HG03575 (cell line): ENCODE data around the gene CCNE1.
A peak's percentile ranks its signal among the peaks of the same experiment; 100 is the strongest.
"Not testable (repeated sequence)": the region's sequence is repeated elsewhere in the genome, so short reads cannot be mapped to it uniquely, and the experiment has no call there.

Source experiments
- ATAC-seq: cut with Tn5 transposase; IDR thresholded peaks from one replicate; pipeline ENCODE4 v1.9.1; 2021; ENCODE audit not compliant: unreplicated experiment, insufficient number of reproducible peaks, low FRiP score; ENCODE audit errors: extremely low read depth

Gene CCNE1

DNA sequence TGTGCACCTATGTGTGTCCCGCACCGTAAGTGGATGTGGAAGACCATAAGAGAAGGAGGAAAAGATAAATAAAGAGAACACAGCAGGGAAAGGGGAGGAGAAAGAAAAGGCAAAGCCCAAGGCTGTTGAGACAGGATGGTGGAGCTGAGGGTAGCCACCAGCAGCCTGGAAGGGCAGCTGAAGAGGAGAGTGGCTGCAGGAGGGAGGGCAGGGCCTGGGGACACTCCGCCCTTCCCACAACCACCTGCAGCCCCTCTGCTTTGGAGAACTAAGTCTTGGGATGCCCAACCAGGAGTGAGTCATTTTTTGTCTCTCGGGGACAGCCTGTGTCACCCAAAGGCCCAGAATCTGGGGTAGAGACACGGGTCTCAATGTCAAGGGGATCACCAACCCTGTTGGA, 26.4 kb upstream of the CCNE1 start:
- ATAC-seq, result no peak

DNA sequence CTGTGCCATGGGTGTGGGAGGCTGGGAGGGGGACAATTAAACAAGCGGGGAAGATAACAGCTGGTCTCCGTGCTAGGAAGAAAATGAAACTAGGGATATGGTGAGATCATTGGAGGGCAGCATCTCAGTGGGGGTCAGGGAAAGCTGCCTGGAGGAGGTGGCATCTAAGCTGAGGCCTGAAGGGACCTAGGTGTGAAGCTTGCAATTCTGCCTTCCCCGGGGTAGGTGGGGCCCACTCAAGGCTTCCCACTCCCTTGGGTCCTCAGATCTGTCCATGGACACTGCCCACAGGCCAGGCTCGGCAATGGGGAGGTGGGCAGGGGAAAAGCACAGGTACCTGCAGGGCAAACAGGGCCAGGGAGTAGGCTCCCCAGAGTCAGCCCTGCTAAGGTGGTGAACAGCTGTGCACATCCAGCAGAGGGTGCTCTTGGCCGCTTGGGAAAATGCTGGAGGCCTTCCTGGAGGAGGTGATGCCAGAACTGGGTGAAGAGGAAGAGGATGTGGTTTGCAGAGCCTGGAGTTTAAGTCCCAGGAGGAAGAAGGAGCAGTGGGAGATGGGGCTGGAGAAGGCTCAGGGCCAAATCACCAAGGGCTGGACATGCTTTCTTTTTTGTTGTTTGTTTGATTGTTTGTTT, 25.7 kb upstream of the CCNE1 start:
- no peak for ATAC-seq

DNA sequence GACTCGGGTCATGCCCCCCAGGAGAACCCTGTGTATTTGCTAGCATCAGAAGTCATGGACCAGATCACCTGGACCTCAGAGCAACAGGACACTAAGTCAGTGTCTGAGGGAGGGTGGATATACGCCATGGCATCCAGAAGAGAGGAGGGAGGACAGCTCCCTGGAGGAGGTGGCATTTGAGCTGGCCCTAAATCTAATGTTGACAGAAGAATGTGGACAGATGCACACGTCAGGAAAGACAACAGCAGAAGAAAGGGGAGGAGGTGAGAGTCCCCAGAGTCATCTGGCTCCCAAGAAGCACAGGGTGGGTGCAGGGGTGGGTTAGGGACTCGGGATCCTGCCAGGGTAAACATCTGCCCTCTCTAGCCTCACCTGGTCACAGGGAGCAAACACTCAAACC, 24.5 kb upstream of the CCNE1 start:
- no peak for ATAC-seq

DNA sequence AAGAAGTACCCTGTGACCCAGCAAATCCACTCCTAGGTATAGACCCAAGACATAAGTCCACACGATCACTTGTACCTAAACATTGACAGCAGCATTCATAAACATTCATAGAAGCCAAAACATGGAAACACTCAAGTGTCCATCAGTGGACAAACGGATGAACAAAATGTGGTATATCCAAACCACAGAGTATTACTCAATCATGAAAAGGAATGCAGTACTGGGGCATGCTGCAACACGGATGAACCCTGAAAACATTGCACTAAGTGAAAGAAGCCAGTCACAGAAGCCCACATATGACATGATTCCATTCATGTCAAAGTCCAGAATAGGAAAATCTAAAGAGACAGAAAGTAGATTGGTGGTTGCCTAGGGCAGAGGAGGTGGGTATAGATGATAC, 22.8 kb upstream of the CCNE1 start:
- ATAC-seq, result no peak

DNA sequence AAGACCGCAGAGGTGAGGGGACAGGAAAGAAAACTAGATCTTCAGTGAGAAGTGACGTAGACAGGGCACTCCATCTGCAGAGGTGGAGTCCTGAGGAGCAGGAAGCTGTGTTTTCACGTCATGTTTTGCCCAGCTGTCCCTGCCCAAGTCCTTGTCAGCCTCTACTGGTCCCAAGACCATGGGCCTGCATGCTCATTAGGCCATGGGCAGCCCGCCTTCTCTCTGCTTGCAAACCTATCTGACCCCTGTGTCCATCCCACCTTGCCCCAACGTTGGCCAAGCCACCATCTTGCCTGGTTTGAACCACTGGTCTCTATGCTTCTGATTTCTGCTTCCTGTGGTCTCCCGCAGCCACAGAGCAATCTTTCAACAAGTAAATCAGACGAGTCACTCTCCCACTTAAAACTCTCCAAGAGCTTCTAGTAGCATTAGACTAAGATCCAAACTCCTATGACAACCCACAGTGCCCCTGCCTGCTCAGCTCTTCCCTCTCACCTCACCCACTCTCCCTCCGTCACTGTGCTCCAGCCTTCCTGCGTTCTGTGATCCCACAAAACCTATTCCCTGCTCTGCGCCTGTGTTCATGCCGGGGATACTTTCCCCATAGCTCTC, 18.6 kb upstream of the CCNE1 start:
- no peak for ATAC-seq

DNA sequence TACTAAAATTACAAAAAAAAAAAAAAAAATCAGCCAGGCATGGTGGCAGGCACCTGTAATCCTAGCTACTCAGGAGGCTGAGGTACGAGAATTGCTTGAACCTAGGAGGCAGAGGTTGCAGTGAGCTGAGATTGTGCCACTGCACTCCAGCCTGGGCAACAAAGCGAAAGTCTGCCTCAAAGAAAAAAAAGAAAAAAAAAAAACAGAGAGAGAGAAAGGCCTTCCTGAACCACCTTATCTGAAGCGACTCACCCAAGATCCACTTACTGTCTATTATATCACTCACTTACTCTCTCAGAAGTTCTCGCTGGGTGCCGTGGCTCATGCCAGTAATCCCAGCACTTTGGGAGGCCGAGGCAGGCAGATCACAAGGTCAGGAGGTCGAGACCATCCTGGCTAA, 17.3 kb upstream of the CCNE1 start:
- not testable (repeated sequence) for ATAC-seq

DNA sequence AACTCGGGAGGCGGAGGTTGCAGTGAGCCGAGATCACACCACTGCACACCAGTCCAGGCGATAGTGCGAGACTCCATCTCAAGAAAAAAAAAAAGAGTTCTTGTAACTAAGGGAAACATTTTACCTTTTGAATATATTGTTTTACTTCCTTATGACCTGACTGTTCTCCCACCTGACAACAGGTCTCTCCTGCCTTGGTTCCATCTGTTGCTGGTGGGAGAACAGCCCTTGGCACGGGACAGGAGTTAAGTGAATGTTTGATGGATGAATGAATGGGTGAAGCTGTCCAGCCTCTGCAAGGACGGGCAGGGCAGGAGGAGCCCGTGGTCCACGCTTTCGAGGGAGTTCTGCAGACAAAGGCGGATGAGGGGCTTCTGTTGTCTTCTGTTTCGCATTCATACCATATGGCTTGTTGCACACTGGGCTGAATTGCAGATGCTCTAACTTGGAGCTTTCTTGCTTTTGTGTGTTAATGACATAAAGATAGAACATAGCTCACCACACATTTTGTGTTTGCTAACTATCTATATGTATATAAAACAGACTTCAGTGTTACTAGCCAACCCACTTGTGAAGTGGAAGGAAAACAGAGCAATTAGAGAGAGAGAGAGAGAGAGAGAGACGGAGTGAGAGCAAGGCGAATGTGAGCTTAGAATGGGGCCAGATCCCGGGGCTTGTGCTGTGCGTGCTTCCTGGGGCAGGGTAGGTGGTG, 16.2 kb upstream of the CCNE1 start:
- no peak for ATAC-seq

DNA sequence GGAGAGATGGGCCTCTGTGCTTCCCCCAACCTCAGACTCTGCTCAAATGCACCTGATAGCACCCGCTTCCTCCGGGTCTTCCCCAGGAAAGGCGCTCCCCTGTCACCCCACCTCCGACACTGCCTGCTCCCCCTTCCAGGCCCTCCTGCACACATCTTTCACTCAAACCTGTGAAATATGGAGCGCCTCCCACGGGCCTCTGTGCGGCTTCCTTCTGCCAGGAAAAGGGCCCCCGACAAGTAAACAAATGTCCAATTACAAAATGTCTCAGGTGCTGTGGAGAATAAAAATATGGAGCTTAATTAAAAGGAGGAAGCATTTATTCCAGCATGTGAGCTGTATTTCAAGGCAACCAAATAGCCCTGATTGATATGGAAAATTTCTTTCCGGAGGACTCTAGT, 15.6 kb upstream of the CCNE1 start:
- ATAC-seq, result no peak

DNA sequence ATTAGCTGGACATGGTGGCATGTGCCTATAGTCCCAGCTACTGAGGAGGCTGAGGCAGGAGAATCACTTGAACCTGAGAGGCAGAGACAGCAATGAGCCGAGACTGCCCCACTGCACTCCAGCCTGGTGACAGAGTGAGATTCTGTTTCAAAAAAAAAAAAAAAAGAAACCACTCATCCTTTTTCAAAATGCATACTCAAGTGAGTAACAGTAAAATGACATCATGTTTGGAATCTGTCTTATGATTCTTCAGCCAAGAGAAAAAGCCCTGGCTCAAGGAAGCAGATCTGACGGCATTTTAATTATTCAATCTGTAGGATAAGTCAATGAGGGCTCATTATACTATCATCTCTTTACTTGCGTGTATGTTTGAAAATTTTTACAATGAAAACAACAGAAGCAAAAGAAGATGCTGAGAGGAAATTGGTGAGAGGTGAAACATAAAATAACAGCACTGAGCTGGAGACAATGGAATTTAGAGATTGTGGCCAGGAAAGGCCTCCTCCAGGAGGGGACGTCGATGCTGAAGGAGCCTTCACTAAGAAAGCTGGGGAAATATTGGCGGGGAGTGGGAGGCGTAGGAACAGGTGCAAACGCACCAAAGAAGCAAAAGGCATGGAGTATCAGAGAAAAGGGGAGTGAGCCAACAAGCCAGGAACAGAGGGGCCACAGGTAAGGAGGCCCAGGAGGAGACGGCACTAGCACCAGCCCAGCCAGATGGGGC, 12.9 kb upstream of the CCNE1 start:
- no peak for ATAC-seq

DNA sequence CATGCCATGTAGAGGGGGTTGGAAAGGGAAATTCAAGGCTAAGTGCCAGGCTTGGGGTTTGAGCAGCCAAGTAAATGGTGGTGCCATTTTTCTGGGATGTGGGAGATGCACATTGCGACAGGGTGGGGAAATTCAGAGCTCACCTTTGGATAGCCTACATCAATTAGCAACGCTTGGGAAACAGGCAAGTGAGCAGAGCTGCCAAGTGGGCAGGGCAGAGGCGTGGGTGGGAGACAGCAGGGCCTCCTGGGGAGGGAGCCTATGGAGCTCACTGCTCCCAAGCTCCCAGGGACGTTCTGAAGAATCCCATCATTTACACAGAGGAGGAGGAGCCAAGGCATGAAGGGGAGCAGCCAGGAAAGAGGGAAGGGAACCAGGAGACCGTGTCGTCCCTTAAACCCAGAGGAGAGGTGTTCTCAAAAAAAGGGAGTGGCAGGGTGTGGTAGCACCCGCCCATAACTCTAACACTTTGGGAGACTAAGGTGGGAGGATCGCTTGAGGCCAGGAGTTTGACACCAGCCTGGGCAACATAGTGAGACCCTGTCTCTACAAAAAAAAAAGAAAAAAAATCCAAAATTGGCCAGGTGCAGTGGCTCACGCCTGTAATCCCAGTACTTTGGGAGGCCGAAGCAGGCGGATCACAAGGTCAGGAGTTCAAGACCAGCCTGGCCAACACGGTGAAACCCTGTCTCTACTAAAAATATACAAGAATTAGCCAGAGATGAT, 11.5 kb upstream of the CCNE1 start:
- ATAC-seq, result no peak

DNA sequence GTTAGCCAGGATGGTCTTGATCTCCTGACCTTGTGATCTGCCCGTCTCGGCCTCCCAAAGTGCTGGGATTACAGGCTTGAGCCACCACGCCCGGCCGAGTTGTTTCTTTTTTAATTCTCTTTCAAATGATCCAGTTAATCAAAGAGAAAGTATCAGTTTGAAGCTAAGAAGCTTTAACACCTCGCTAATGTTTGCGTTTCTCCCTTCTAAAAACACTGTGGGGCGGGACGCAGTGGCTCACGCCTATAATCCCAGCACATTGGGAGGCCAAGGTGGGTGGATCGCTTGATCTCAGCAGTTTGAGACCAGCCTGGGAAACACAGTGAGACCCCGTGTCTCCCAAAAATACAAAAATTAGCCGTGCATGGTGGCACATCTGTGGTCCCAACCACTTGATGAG, 7.8 kb upstream of the CCNE1 start:
- not testable (repeated sequence) for ATAC-seq

DNA sequence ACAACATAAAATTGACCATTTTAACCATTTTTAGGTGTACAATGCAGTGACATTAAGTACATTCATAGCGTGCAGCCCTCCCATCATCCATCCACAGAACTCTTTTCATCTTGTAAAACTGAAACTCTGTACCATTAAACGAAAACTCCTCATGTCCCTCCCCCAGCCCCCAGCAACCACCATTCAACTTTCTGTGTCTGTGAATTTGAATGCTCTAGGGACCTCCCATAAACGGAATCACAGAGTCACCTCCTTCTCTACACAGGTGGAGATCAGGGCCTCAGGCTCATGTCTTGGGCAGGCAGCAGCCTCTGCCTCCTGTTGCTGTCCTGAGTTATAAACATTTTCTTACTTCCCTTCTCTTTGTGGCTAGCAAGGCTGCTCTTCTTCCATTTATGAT, 7.3 kb upstream of the CCNE1 start:
- ATAC-seq, result peak; percentile 73

DNA sequence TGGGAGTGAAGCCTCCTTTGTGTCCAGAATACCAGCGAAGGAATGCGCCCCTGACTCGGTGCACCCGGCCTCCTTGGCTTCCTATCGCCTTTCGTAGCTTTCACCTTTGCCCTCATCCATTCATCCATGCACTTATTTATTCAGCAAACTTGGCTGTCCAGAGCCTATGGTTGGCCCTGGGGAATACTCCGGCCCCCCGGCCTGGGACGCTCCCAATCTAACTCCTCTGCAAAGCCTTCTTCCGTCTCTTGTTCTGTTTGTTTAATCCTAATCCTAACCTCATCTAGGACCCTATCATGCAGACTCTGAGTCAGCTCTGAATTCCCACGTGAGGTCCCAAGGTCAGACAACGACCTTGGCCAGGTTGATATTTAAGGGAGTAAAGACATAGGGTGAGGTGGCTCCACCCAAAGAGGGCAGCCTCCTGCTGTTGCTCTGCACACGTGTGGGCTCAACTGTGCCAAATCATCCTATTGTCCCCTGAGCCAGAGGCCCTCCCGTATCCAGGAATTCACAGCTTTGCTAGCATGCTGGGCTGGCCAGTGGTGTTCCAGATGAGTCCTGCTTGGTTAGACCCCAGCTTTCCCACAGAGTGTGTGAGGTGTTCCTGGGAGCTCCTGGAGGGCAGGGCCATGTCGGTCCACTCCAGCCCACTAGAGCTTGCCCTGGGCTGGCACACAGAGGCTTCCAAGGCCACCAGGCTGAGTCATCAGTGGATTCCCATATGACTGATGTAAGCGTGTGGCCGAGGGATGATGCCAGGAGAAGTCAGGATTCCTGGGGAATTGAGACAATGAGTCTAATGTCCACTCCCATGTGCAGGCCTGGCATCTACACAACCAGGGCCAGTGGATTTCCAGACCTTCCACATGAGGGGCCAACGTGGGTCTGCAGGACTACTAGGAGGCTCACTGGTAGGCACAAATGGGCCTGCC, 6.5 kb upstream of the CCNE1 start:
- ATAC-seq, result no peak

DNA sequence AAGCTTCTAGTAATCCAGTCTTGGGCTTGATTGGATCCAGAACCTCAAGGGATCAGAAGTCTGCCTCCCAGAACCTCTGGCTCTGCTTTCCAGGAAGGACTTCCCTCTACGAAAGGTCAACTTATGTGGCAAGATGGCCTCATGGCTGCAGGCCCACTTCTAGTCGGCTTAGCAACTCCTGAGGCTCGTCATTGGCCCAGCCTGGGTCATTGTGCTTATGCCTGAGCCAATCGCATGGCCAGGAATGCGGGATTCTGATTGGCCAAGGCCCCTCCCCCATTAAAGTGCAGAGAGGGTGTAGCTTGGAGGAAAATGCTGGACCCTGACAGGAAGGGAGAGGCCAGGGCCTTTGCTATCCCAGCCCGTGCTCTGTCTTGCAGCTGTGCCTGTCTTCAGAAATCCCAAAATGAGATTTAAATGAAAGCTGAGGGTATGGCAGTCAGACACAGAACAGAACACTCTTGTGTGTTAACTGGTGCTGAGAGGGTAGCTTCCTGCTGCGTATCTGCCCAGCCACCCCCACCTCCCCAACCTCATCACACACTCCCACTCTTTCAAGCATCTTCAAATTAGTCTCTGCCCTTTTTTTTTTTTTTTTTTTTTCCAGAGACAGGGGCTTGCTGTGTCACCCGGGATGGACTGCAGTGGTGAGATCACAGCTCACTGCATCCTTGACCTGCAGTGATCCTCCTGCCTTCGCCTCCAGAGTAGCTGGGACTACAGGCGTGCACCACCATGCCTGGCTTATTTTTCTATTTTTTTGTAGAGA, 5.5 kb upstream of the CCNE1 start:
- no peak for ATAC-seq

DNA sequence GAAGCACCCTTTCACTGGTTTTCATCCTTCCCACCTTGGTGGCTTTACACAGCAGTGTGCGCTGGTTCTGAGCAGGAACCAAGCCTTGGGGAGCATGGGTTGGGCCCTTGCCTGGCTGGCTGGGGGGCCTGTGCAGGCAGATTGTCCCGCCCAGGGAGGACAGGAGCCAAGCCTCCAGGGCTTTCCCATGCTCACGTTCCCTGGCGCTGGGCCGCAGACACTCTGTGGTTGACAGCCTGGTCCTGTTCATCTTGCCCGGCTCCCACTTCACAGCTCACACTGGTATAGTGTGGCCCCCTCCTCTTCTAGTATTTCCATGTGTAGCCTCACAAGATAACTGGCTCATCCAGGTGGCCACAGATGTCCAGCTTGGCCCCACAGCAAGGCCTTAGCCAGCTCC, 4.6 kb upstream of the CCNE1 start:
- ATAC-seq, result no peak

DNA sequence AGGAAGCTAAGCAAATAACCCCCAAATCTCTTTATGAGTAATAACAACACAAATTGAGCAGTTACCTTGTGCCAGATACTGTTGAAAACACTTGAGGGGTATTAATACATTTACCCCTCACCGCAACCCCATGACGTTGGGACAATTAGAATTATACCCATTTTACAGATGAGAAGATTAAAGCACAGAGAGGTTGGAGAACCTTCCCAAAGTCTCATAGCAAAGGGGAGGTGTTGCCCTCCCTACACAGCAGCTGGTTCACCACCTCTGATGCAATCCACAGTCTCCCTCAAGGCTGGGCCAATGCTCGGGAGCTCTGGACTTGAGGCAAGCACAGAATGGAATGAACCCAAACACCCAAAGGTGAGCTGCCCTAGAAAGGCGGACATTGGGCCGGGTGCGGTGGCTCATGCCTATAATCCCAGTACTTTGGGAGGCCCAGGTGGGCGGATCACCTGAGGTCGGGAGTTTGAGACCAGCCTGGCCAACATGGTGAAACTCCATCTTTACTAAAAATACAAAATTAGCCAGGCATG, 3.9 kb upstream of the CCNE1 start:
- no peak for ATAC-seq

DNA sequence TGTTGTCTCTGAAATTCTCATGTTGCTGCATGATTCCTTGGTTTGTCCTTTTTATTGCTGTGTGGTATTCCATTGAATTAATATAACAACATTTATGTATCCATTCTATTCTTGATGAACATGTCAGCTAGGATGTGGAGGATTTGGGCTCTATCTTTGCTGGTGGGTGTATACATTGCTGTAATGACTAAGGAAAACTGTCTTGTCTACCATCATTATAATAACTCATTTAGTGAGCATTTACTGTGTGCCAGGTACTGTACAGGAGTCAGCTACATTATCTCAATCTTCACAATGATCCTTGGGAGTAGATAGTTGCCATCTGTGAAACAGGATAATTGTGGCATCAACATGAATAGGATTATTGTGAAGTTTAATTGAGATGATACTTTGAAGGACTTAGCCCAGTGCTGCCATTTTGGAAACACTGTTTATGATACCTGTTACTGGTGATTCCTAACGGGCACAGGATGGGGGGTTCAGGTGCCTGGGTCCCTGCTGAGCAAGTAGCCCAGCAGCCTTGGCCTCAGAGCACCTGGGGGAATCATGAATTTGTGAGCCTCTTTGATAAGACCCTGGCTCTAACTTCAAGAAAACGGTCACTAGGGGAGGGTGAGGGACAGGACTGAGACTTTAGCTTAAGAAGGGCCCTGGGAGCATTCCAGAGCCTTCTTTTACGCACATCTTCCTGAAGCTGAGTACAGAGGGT, 1.8 kb upstream of the CCNE1 start:
- ATAC-seq, result no peak
